Panc1 (cell line): ENCODE data around the gene KCNAB2. TPM values are rescaled to one million over a fixed set of nuclear protein-coding genes. Genes with fewer than 3 reads are reported as not detected.

Experiments used
- ATAC-seq: fragments of 200-7000 bp; cut with Tn5 transposase; 2 replicates; pipeline ENCODE4 v1.9.1; 2020; ENCODE audit warnings: mild to moderate bottlenecking, moderate library complexity
- BruUV-seq: library from RNA; stranded (reverse); fragments of 400-500 nt; replicated peaks from 2 replicates; lab custom pipeline; 2021; lab: Mats Ljungman, UMichigan
- CTCF ChIA-PET: fragments of 300-600 bp; sonication (Branson Sonifier 250); formaldehyde crosslinking; loops from one replicate; lab custom pipeline; 2022; ENCODE audit warnings: antibody characterized with exemption; lab: Charles Lee
- POLR2A ChIA-PET: fragments of 300-600 bp; sonication (Branson Sonifier 250); formaldehyde crosslinking; loops from one replicate; lab custom pipeline; 2022; ENCODE audit warnings: antibody characterized with exemption; lab: Charles Lee
- DNase-seq: peaks from one replicate; pipeline ENCODE4 v3.0.0-alpha.2; 2010; ENCODE audit warnings: low read depth, low spot score
- H3K27ac ChIP-seq: 2 replicates; pipeline ENCODE4 v1.5.1; 2011; ENCODE audit warnings: mild to moderate bottlenecking, low read length, inconsistent platforms
- H3K27me3 ChIP-seq: fragments of 200-500 bp; sonication (Bioruptor generic); 2 replicates; pipeline ENCODE4 v1.6.0; 2014; ENCODE audit warnings: low read length, inconsistent platforms; ENCODE audit not compliant: control insufficient read depth, insufficient read depth
- H3K36me3 ChIP-seq: fragments of 200-500 bp; sonication (Bioruptor generic); 2 replicates; pipeline ENCODE4 v1.5.1; 2014; ENCODE audit warnings: inconsistent platforms, mild to moderate bottlenecking, low read length, moderate library complexity; ENCODE audit not compliant: control insufficient read depth, insufficient read depth
- H3K4me1 ChIP-seq: 2 replicates; pipeline ENCODE4 v1.5.1; 2011; ENCODE audit warnings: inconsistent platforms, mild to moderate bottlenecking, low read length, moderate library complexity; ENCODE audit not compliant: control insufficient read depth, insufficient read depth
- H3K4me3 ChIP-seq, 2 experiments: 2 replicates each; pipeline ENCODE4 v1.5.1; 2011 to 2012; ENCODE audit warnings: low read depth in 2 of 2, low read length in 2 of 2, mild to moderate bottlenecking in 2 of 2, inconsistent platforms in 1 of 2, moderate library complexity in 1 of 2
- H3K9me3 ChIP-seq: fragments of 200-500 bp; sonication (Bioruptor generic); 2 replicates; pipeline ENCODE4 v1.5.1; 2014; ENCODE audit warnings: low read depth, mild to moderate bottlenecking, inconsistent platforms, low read length, moderate library complexity; ENCODE audit not compliant: control insufficient read depth, insufficient read depth
- POLR2AphosphoS5 ChIP-seq: IDR thresholded peaks from 2 replicates; pipeline ENCODE4 v1.6.1; 2012; ENCODE audit warnings: mild to moderate bottlenecking, low read depth, low read length, moderate library complexity
- REST ChIP-seq, 2 experiments: IDR thresholded peaks; 2 replicates each; pipeline ENCODE4 v1.6.1; 2011 to 2012; ENCODE audit warnings: low read depth in 2 of 2, control low read depth in 1 of 2, low read length in 1 of 2, mild to moderate bottlenecking in 1 of 2, moderate library complexity in 1 of 2; ENCODE audit not compliant: insufficient read depth in 1 of 2
- SIN3A ChIP-seq: IDR thresholded peaks from 2 replicates; pipeline ENCODE4 v1.6.1; 2012; ENCODE audit warnings: low read depth, mild to moderate bottlenecking, low read length, moderate library complexity, borderline replicate concordance; ENCODE audit not compliant: insufficient read depth
- TCF7L2 ChIP-seq: IDR thresholded peaks from 2 replicates; pipeline ENCODE4 v1.6.1; 2011; ENCODE audit warnings: mild to moderate bottlenecking, low read depth, low read length, inconsistent platforms
- in situ Hi-C: cut with HindIII; loops from 2 replicates; pipeline ENCODE4 v1.10.0; 2016; ENCODE audit warnings: low sequenced_read_pairs, low pct_unique_long_range_greater_than_20kb
- intact Hi-C: fragments of 100-400 bp; cut with micrococcal nuclease; formaldehyde crosslinking; loops from one replicate; pipeline ENCODE4 v1.10.0; 2022; ENCODE audit not compliant: unreplicated experiment
- total RNA-seq: library from RNA; stranded (reverse); gene quantifications from one replicate; pipeline ENCODE4 v1.2.1, GENCODE V29; 2021; ENCODE audit not compliant: unreplicated experiment
- TF ChIP-seq, protein P1 (sequence below): fragments of 450-650 bp; IDR thresholded peaks from 2 replicates; pipeline ENCODE4 v1.5.1; 2017; ENCODE audit warnings: mild to moderate bottlenecking

Gene KCNAB2
- total RNA-seq, 1 experiment from 2014 or later: 27.6 TPM

DNA sequence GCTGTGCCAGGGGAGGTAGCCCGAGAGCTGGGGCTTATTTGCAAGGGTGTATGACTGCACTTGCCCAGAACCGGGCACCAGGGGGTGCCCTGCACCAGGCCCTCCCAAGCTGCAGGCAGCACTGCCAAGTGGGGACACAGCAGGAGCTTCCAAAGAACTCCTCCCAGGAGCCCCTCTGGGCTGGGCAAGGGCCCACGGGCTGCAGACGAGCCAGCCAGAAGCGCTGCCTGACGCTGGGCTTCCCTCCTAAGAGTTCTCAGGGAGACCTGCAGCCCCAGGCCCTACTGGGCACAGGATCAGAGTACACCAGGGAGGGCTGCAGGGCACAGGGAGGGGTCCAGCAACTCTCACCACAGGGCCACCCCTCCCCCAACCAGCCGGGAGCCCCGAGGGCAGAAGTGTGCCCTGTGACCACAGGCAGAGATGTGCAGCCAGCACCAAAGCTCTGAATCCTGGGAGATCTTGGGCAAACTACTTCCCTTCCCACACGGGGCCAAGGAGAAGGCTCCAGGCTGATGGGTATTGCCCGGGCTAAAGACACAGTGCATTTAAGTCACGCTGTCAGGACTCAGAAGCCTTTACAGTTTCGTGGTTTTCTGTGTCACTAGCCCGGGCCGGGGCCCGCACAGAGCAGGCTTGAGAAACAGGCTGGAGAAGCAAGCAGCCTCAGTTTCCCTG lies 63.4 kb downstream of the KCNAB2 start:
- peak; percentile 92 for ATAC-seq
- CTCF ChIA-PET: interaction anchor here (0.7 to 1.1 kb wide), 3 partner anchors 12 to 136 kb away, joined by 3 to 5 read pairs (median 3); no protein-coding TSS in a partner anchor
- in situ Hi-C loops: no loop called here
- no peaks in the 10 kb centered on the region for H3K9me3 ChIP-seq
- no TSS peak for BruUV-seq
- no peak for DNase-seq
- H3K4me1 ChIP-seq: peaks cover 5% of the 10 kb centered on the region; the same call in 1 of the 2 replicates
- H3K27ac ChIP-seq: no peak overlapping the region
- no peaks in the 10 kb centered on the region; the same call in 1 of the 2 replicates for H3K36me3 ChIP-seq
- no peaks in the 10 kb centered on the region for H3K27me3 ChIP-seq
- H3K4me3 ChIP-seq: no peak overlapping the region
- POLR2A ChIA-PET: no interaction called here
- intact Hi-C loops: loop anchor here (5.0 kb wide), 1 partner anchor 73 kb away; the partner anchor contains the start of gene CHD5
- TF ChIP-seq POLR2AphosphoS5: no peak
- no peak for TF ChIP-seq TCF7L2
- TF ChIP-seq REST (IDR thresholded peaks at IDR 0.05; ENCODE audit: insufficient read depth in 1 of 2, low read depth in 2 of 2, low read length in 1 of 2): no peak
- TF ChIP-seq, protein P1, sequence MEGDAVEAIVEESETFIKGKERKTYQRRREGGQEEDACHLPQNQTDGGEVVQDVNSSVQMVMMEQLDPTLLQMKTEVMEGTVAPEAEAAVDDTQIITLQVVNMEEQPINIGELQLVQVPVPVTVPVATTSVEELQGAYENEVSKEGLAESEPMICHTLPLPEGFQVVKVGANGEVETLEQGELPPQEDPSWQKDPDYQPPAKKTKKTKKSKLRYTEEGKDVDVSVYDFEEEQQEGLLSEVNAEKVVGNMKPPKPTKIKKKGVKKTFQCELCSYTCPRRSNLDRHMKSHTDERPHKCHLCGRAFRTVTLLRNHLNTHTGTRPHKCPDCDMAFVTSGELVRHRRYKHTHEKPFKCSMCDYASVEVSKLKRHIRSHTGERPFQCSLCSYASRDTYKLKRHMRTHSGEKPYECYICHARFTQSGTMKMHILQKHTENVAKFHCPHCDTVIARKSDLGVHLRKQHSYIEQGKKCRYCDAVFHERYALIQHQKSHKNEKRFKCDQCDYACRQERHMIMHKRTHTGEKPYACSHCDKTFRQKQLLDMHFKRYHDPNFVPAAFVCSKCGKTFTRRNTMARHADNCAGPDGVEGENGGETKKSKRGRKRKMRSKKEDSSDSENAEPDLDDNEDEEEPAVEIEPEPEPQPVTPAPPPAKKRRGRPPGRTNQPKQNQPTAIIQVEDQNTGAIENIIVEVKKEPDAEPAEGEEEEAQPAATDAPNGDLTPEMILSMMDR: peak; percentile 86
- TF ChIP-seq SIN3A: no peak

DNA sequence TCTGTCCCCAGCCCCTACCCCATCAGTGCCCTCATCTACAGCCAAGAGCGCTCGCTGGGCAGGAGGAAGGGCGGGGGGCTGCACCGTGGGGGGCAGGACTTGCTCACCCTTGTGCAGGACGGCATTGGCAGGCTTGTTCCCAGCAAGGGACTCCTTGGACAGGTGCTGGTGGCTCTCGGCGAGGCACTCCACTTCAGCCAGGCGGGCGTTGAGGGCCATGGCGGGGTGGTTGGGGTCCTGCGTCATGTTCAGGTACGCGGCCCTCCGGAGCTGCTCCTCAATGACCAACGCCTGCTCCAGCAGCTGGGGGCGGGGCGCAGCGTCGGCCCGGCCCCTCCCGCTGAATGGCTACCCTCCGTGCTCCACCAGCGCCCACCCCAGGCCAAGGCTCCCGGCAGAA lies 64.0 kb downstream of the KCNAB2 start:
- TF ChIP-seq, protein P1: no peak
- no peak for TF ChIP-seq POLR2AphosphoS5
- intact Hi-C loops: loop anchor here (5.0 kb wide), 1 partner anchor 73 kb away; the partner anchor contains the start of gene CHD5
- H3K27ac ChIP-seq: no peak overlapping the region
- CTCF ChIA-PET: no interaction called here
- DNase-seq: no peak
- H3K27me3 ChIP-seq: no peaks in the 10 kb centered on the region
- H3K9me3 ChIP-seq: no peaks in the 10 kb centered on the region
- BruUV-seq: no TSS peak
- POLR2A ChIA-PET: no interaction called here
- in situ Hi-C loops: no loop called here
- no peak overlapping the region for H3K4me3 ChIP-seq
- ATAC-seq: no peak
- H3K36me3 ChIP-seq: no peaks in the 10 kb centered on the region
- H3K4me1 ChIP-seq: peaks cover 5% of the 10 kb centered on the region; the same call in 1 of the 2 replicates
